Lung (tissue), 12 donors: ENCODE measurements around the gene TREM2. TPM values are rescaled to one million over a fixed set of nuclear protein-coding genes. Genes with fewer than 3 reads are reported as not detected.

Experiments used
- ATAC-seq: fragments of 200-7000 bp; cut with Tn5 transposase; one replicate; pipeline ENCODE4 v1.9.1; 2020; ENCODE audit warnings: moderate number of reproducible peaks; ENCODE audit not compliant: insufficient read depth, low FRiP score
- DNase-seq, 3 donors: peaks; one replicate each; pipeline ENCODE4 v3.0.0-alpha.2; 2013 to 2017
- H3K27ac ChIP-seq, 2 donors: one replicate each; pipeline ENCODE4 v1.5.1; 2013; ENCODE audit warnings: mild to moderate bottlenecking in 2 of 2, moderate library complexity in 2 of 2, control low read depth in 1 of 2, inconsistent platforms in 1 of 2, low read depth in 1 of 2, low read length in 1 of 2
- H3K27me3 ChIP-seq, 3 donors: one replicate each; pipeline ENCODE4 v1.5.1; 2013; ENCODE audit warnings: low read length in 2 of 3; ENCODE audit not compliant: control insufficient read depth in 3 of 3, insufficient read depth in 3 of 3
- H3K36me3 ChIP-seq, 4 donors: one replicate each; pipeline ENCODE4 v1.5.1; 2013; ENCODE audit warnings: low read length in 4 of 4, mild to moderate bottlenecking in 1 of 4, moderate library complexity in 1 of 4; ENCODE audit not compliant: control insufficient read depth in 4 of 4, insufficient read depth in 4 of 4
- H3K4me1 ChIP-seq, 5 donors: one replicate each; pipeline ENCODE4 v1.5.1; 2013; ENCODE audit warnings: low read length in 5 of 5, mild to moderate bottlenecking in 2 of 5, moderate library complexity in 1 of 5; ENCODE audit not compliant: control insufficient read depth in 5 of 5, insufficient read depth in 5 of 5
- H3K4me3 ChIP-seq: one replicate; pipeline ENCODE4 v1.5.1; 2013; ENCODE audit warnings: mild to moderate bottlenecking, control low read depth, moderate library complexity
- H3K9ac ChIP-seq, 2 donors: one replicate each; pipeline ENCODE4 v1.5.1; 2013; ENCODE audit warnings: low read length in 2 of 2, control low read depth in 1 of 2; ENCODE audit not compliant: insufficient read depth in 1 of 2
- H3K9me3 ChIP-seq, 4 donors: one replicate each; pipeline ENCODE4 v1.5.1; 2013; ENCODE audit warnings: low read length in 3 of 4, mild to moderate bottlenecking in 1 of 4, moderate library complexity in 1 of 4; ENCODE audit not compliant: control insufficient read depth in 4 of 4, insufficient read depth in 3 of 4
- CTCF ChIP-seq: IDR thresholded peaks from 2 replicates; pipeline ENCODE4 v1.5.1; 2012; ENCODE audit warnings: mild to moderate bottlenecking; ENCODE audit errors: control extremely low read depth, extremely low read depth
- WGBS, 2 donors: extraction: QIAGEN DNeasy Blood & Tissue Kit; methylation state at CpG; one replicate each; pipeline ENCODE4 v1.1.7; 2013; 5-methylcytosine and 5-hydroxymethylcytosine counted together
- polyA plus RNA-seq, 2 donors: library from polyadenylated mRNA; stranded (reverse); fragments of 200-250 nt; gene quantifications; one replicate each; pipeline ENCODE4 v1.2.1, GENCODE V29; 2013
- total RNA-seq, 2 donors: library from RNA; depleted of rRNA in 1 of 2; stranded (reverse); fragments of >200 nt in 1 of 2; gene quantifications; one replicate each; pipeline ENCODE4 v1.2.1, GENCODE V29; 2014 to 2021
- donor health status: control.
- donor health status: control.
- donor health status: Bipolar disorder and iron deficiency.
- donor health status: healthy.
- donor health status: DM: yes; HTN: yes; CAD: no.

The TREM2 gene
- total and polyA plus RNA-seq, 4 donors: 1.6 to 48.0 (median 9.1) TPM

GRCh38 chr6:41194386-41194785 lies 31.5 kb upstream of the TREM2 start:
- no peak overlapping the region for H3K4me3 ChIP-seq
- no peaks in the 10 kb centered on the region for H3K36me3 ChIP-seq
- 94 to 97% methylated on average over 3 of the region's 3 CpGs for WGBS, 2 donors
- ATAC-seq (no peak), DNase-seq (no peak)
- H3K9ac ChIP-seq: no peak overlapping the region
- H3K27me3 ChIP-seq: peaks cover 0 to 19% (median 0%) of the 10 kb centered on the region in 3 donors
- no peak for TF ChIP-seq CTCF
- no peak overlapping the region for H3K27ac ChIP-seq
- peaks cover 0 to 15% (median 0%) of the 10 kb centered on the region in 4 donors for H3K9me3 ChIP-seq
- H3K4me1 ChIP-seq: no peaks in the 10 kb centered on the region

- no peak for ATAC-seq
These were observed 31.0 kb upstream of the TREM2 start for GRCh38 chr6:41193884-41194283.

GRCh38 chr6:41193171-41193734 lies 30.3 kb upstream of the TREM2 start:
- no peak overlapping the region for H3K9ac ChIP-seq
- peaks cover 0 to 20% (median 0%) of the 10 kb centered on the region in 4 donors for H3K9me3 ChIP-seq
- 72 to 89% methylated on average over 5 of the region's 5 CpGs for WGBS, 2 donors
- no peaks in the 10 kb centered on the region for H3K36me3 ChIP-seq
- TF ChIP-seq CTCF: no peak
- peaks cover 0 to 19% (median 0%) of the 10 kb centered on the region in 3 donors for H3K27me3 ChIP-seq
- no peak for DNase-seq
- no peaks in the 10 kb centered on the region for H3K4me1 ChIP-seq
- no peak overlapping the region for H3K4me3 ChIP-seq
- no peak for ATAC-seq
- H3K27ac ChIP-seq: no peak overlapping the region

More at GRCh38 chr6:41193884-41194283, 31.0 kb upstream of the TREM2 start:
- H3K27me3 ChIP-seq: peaks cover 0 to 19% (median 0%) of the 10 kb centered on the region in 3 donors
- WGBS, 2 donors: 55 to 73% methylated on average over 5 of the region's 5 CpGs
- H3K4me3 ChIP-seq: no peak overlapping the region
- no peak overlapping the region for H3K9ac ChIP-seq
- DNase-seq: no peak
- H3K9me3 ChIP-seq: peaks cover 0 to 15% (median 0%) of the 10 kb centered on the region in 4 donors
- TF ChIP-seq CTCF: no peak
- H3K27ac ChIP-seq: no peak overlapping the region
- H3K36me3 ChIP-seq: no peaks in the 10 kb centered on the region
- no peaks in the 10 kb centered on the region for H3K4me1 ChIP-seq

GRCh38 chr6:41191569-41191968 lies 28.7 kb upstream of the TREM2 start:
- WGBS, 2 donors: 24 to 30% methylated on average over 6 of the region's 6 CpGs

More at GRCh38 chr6:41191569-41191968, 28.7 kb upstream of the TREM2 start:
- Histone ChIP-seq H3K9ac (no peak overlapping the region), H3K4me3 (no peak overlapping the region), H3K4me1 (no peaks in the 10 kb centered on the region), H3K27me3 (peaks cover 0 to 17% (median 0%) of the 10 kb centered on the region in 3 donors), H3K27ac (no peak overlapping the region), H3K36me3 (no peaks in the 10 kb centered on the region), H3K9me3 (peaks cover 0 to 20% (median 0%) of the 10 kb centered on the region in 4 donors)
- DNase-seq (no peak), ATAC-seq (peak; percentile 19)
- no peak for TF ChIP-seq CTCF
